Measurements from ENCODE around the gene TSPAN31.

- TF ChIP-seq CTCF (IDR thresholded peaks at IDR 0.05): no peak
- TF ChIP-seq POLR2A (IDR thresholded peaks at IDR 0.05): no peak
Measured at GRCh38 chr12:57744194-57744776, 554 bp upstream of the TSPAN31 start.
